Sigmoid colon (tissue), 7 donors: ENCODE measurements around the gene FSTL4. TPM values are rescaled to one million over a fixed set of nuclear protein-coding genes. Genes with fewer than 3 reads are reported as not detected.

Source experiments
- DNase-seq: peaks from one replicate; pipeline ENCODE4 v3.0.0-alpha.2; 2019
- H3K27ac ChIP-seq, 4 donors: fragments of 200-600 bp; sonication (generic); one replicate each; pipeline ENCODE4 v1.5.1; 2016 to 2019; ENCODE audit warnings: mild to moderate bottlenecking in 1 of 4
- H3K27me3 ChIP-seq, 3 donors: fragments of 200-600 bp; sonication (generic); one replicate each; pipeline ENCODE4 v1.5.1; 2019; ENCODE audit warnings: mild to moderate bottlenecking in 1 of 3
- H3K36me3 ChIP-seq, 4 donors: fragments of 200-600 bp; sonication (generic); one replicate each; pipeline ENCODE4 v1.5.1; 2016 to 2019
- H3K4me1 ChIP-seq, 4 donors: fragments of 200-600 bp; sonication (generic); one replicate each; pipeline ENCODE4 v1.5.1; 2017 to 2019
- H3K4me3 ChIP-seq, 4 donors: fragments of 200-600 bp; sonication (generic); one replicate each; pipeline ENCODE4 v1.5.1; 2017 to 2019; ENCODE audit warnings: mild to moderate bottlenecking in 2 of 4, moderate library complexity in 1 of 4
- H3K9me3 ChIP-seq, 4 donors: fragments of 200-600 bp in 3 of 4; sonication (generic) in 3 of 4; one replicate each; pipeline versions ENCODE4 v1.5.1 to v1.6.1; 2013 to 2019
- EP300 ChIP-seq, 4 donors: sonication (generic); formaldehyde crosslinking; IDR thresholded peaks; one replicate each; pipeline ENCODE4 v1.6.1; 2017; ENCODE audit warnings: antibody characterized with exemption in 4 of 4
- POLR2A ChIP-seq, 2 donors: fragments of 450-650 bp; IDR thresholded peaks; one replicate each; pipeline ENCODE4 v1.6.1; 2016; ENCODE audit warnings: antibody characterized with exemption in 2 of 2, mild to moderate bottlenecking in 2 of 2, moderate library complexity in 2 of 2
- POLR2AphosphoS5 ChIP-seq, 4 donors: sonication (generic); formaldehyde crosslinking; IDR thresholded peaks; one replicate each; pipeline ENCODE4 v1.6.1; 2017; ENCODE audit warnings: antibody characterized with exemption in 4 of 4
- WGBS, 2 donors: extraction: QIAGEN DNeasy Blood & Tissue Kit; methylation state at CpG; one replicate each; pipeline ENCODE4 v1.1.7; 2013; 5-methylcytosine and 5-hydroxymethylcytosine counted together
- intact Hi-C: fragments of 100-400 bp; cut with DNase I; formaldehyde crosslinking; loops from one replicate; pipeline ENCODE4 v1.15.1; 2023
- polyA plus RNA-seq, 3 donors: library from polyadenylated mRNA; stranded (reverse); fragments of 200-250 nt; gene quantifications; one replicate each; pipeline ENCODE4 v1.2.3, GENCODE V29; 2013
- total RNA-seq, 4 donors: library from RNA; depleted of rRNA; stranded (reverse); fragments of >200 nt; gene quantifications; one replicate each; pipeline ENCODE4 v1.1.0, GENCODE V29; 2016
- TF ChIP-seq, protein P1 (sequence below), 4 experiments: fragments of 450-650 bp in 3 of 4; fragments of 200-600 bp in 1 of 4; IDR thresholded peaks; one replicate each; pipeline ENCODE4 v1.5.1; 2016 to 2019; ENCODE audit warnings: antibody characterized with exemption in 4 of 4, mild to moderate bottlenecking in 3 of 4, moderate library complexity in 2 of 4
- donor health status: healthy with polysubstance abuse.
- donor health status: Bipolar disorder and iron deficiency.
- donor health status: healthy.

Gene FSTL4
- total and polyA plus RNA-seq, 7 donors = 0.23 to 0.45 (median 0.28) TPM; not detected in 4

DNA sequence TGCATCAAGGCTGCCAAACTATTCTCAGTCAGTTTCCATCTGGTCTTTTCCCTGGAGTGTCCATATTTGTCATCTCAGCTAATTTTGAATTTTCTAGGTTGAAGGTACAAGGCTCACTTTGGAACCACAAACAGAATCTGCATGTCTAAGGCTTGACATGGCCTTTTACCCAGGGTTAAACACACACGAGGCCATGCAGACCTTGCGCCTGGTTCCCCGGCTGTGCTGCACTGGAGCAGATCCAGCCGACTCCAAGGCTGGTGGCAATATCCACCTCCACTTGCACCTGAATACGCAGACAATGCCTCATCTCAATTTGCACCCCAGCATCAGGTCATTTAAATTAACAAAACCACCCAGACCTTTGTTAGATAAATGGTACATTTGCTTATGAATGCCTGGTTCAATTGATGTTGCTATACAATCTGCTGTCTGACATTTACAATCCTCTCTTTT, 284.4 kb downstream of the FSTL4 start:
- Histone ChIP-seq H3K36me3 (no peaks in the 10 kb centered on the region), H3K4me3 (no peak overlapping the region), H3K4me1 (no peaks in the 10 kb centered on the region), H3K9me3 (no peaks in the 10 kb centered on the region), H3K27me3 (no peaks in the 10 kb centered on the region), H3K27ac (no peak overlapping the region)
- TF ChIP-seq, protein P1, sequence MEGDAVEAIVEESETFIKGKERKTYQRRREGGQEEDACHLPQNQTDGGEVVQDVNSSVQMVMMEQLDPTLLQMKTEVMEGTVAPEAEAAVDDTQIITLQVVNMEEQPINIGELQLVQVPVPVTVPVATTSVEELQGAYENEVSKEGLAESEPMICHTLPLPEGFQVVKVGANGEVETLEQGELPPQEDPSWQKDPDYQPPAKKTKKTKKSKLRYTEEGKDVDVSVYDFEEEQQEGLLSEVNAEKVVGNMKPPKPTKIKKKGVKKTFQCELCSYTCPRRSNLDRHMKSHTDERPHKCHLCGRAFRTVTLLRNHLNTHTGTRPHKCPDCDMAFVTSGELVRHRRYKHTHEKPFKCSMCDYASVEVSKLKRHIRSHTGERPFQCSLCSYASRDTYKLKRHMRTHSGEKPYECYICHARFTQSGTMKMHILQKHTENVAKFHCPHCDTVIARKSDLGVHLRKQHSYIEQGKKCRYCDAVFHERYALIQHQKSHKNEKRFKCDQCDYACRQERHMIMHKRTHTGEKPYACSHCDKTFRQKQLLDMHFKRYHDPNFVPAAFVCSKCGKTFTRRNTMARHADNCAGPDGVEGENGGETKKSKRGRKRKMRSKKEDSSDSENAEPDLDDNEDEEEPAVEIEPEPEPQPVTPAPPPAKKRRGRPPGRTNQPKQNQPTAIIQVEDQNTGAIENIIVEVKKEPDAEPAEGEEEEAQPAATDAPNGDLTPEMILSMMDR (IDR thresholded peaks at IDR 0.05) = no peak
- TF ChIP-seq POLR2AphosphoS5 (IDR thresholded peaks at IDR 0.05) = no peak
- no peak for TF ChIP-seq EP300 (IDR thresholded peaks at IDR 0.05)
- TF ChIP-seq POLR2A (IDR thresholded peaks at IDR 0.05) = no peak
- no peak for DNase-seq
- 88 to 91% methylated on average over 5 of the region's 5 CpGs for WGBS, 2 donors
- intact Hi-C loops = no loop called here

GRCh38 chr5:133326361-133326760, 286.0 kb downstream of the FSTL4 start:
- H3K9me3 ChIP-seq = no peaks in the 10 kb centered on the region
- H3K27ac ChIP-seq = no peak overlapping the region
- DNase-seq = no peak
- intact Hi-C loops = no loop called here
- 94 to 95% methylated on average over 5 of the region's 5 CpGs for WGBS, 2 donors
- no peaks in the 10 kb centered on the region for H3K36me3 ChIP-seq
- no peaks in the 10 kb centered on the region for H3K4me1 ChIP-seq
- no peaks in the 10 kb centered on the region for H3K27me3 ChIP-seq
- H3K4me3 ChIP-seq = no peak overlapping the region
- no peak for TF ChIP-seq POLR2A (IDR thresholded peaks at IDR 0.05)
- TF ChIP-seq EP300 (IDR thresholded peaks at IDR 0.05) = no peak
- TF ChIP-seq POLR2AphosphoS5 (IDR thresholded peaks at IDR 0.05) = no peak
- TF ChIP-seq, protein P1 (IDR thresholded peaks at IDR 0.05) = no peak

DNA sequence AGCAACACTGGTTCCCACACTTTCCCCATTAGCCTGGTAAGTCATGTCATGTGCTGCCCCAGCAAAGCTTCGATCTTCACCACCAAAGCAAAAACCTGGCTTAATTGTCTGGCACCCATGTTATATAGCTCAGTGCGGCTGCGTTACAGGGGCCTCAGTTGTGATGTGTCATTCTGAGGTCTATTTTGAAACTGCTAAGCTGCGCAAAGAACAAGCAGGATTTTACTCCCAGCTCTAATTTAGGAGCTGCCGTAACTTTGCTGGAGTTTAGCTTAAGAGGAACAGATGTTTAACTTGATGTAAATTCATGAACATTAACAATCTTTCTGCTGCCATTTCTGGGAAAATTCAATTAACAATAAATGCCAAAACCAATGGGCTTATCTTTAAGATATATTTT, 286.5 kb downstream of the FSTL4 start:
- Histone ChIP-seq H3K36me3 (no peaks in the 10 kb centered on the region), H3K9me3 (no peaks in the 10 kb centered on the region), H3K4me1 (no peaks in the 10 kb centered on the region), H3K4me3 (no peak overlapping the region), H3K27ac (no peak overlapping the region), H3K27me3 (no peaks in the 10 kb centered on the region)
- 82 to 94% methylated on average over 5 of the region's 5 CpGs for WGBS, 2 donors
- DNase-seq = no peak
- no peak for TF ChIP-seq EP300 (IDR thresholded peaks at IDR 0.05)
- TF ChIP-seq, protein P1 (IDR thresholded peaks at IDR 0.05) = no peak
- no peak for TF ChIP-seq POLR2AphosphoS5 (IDR thresholded peaks at IDR 0.05)
- no peak for TF ChIP-seq POLR2A (IDR thresholded peaks at IDR 0.05)
- intact Hi-C loops = no loop called here

DNA sequence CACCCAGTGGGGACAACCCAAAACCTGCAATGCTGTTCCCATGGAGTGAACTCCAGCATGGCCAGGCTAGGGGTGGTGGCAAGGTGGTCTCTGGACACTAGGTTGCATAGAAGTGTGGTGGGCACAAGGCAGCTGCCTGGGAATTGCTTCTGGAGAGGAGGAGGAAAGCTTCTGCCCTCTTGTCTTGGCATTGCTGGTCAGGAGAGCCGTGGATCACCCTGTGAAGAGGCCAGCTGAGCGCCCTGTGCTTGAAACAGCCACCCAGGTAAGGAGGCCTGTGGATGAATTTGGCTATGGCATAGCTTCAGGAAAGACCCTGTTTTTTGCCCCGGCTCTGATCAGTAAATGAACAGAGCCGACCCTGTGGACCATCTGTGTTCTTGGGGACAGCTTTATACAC, 287.4 kb downstream of the FSTL4 start:
- WGBS, 2 donors = 88% methylated on average over 4 of the region's 4 CpGs
- TF ChIP-seq POLR2AphosphoS5 (IDR thresholded peaks at IDR 0.05) = no peak
- no peak for TF ChIP-seq POLR2A (IDR thresholded peaks at IDR 0.05)
- no peak for TF ChIP-seq EP300 (IDR thresholded peaks at IDR 0.05)
- TF ChIP-seq, protein P1 (IDR thresholded peaks at IDR 0.05) = no peak
- H3K4me3 ChIP-seq = no peak overlapping the region
- H3K4me1 ChIP-seq = no peaks in the 10 kb centered on the region
- H3K9me3 ChIP-seq = no peaks in the 10 kb centered on the region
- intact Hi-C loops = no loop called here
- DNase-seq = no peak
- H3K27ac ChIP-seq = no peak overlapping the region
- no peaks in the 10 kb centered on the region for H3K36me3 ChIP-seq
- no peaks in the 10 kb centered on the region for H3K27me3 ChIP-seq
